Loucy (cell line): Measurements from ENCODE around the gene CCDC146.

Experiments
- H2AFZ ChIP-seq: fragments of 200-600 bp; sonication (generic); 2 replicates; pipeline ENCODE4 v1.6.0; 2016; ENCODE audit warnings: antibody characterized with exemption, mild to moderate bottlenecking, low read length, moderate library complexity
- H3F3A ChIP-seq: fragments of 200-600 bp; 2 replicates; pipeline ENCODE4 v1.6.0; 2016; ENCODE audit warnings: antibody characterized with exemption, low read depth, mild to moderate bottlenecking
- H3K27me3 ChIP-seq: fragments of 200-600 bp; sonication (generic); 2 replicates; pipeline ENCODE4 v1.6.1; 2014; ENCODE audit warnings: low read length, mild to moderate bottlenecking; ENCODE audit not compliant: insufficient read depth, poor library complexity, severe bottlenecking
- H3K36me3 ChIP-seq: fragments of 200-600 bp; sonication (generic); 2 replicates; pipeline ENCODE4 v1.6.1; 2016; ENCODE audit warnings: low read length; ENCODE audit not compliant: insufficient read depth
- H3K4me1 ChIP-seq: fragments of 200-600 bp; sonication (generic); 2 replicates; pipeline ENCODE4 v1.5.1; 2014; ENCODE audit warnings: low read length, mild to moderate bottlenecking; ENCODE audit not compliant: insufficient read depth, poor library complexity, severe bottlenecking
- H3K4me2 ChIP-seq: fragments of 200-600 bp; sonication (generic); 2 replicates; pipeline ENCODE4 v1.6.0; 2014; ENCODE audit warnings: antibody characterized with exemption, low read length, low read depth, mild to moderate bottlenecking; ENCODE audit not compliant: poor library complexity, severe bottlenecking
- H3K4me3 ChIP-seq: fragments of 200-600 bp; sonication (generic); 2 replicates; pipeline ENCODE4 v1.5.1; 2014; ENCODE audit warnings: low read length, mild to moderate bottlenecking, mixed read lengths; ENCODE audit not compliant: poor library complexity, severe bottlenecking
- H3K79me2 ChIP-seq: fragments of 200-600 bp; sonication (generic); 2 replicates; pipeline ENCODE4 v1.6.1; 2014; ENCODE audit warnings: low read length; ENCODE audit not compliant: insufficient read depth
- H3K9ac ChIP-seq: fragments of 200-600 bp; sonication (generic); 2 replicates; pipeline ENCODE4 v1.6.0; 2014; ENCODE audit warnings: mild to moderate bottlenecking, low read depth, low read length, moderate library complexity; ENCODE audit not compliant: poor library complexity, severe bottlenecking
- H3K9me2 ChIP-seq: fragments of 200-600 bp; sonication (generic); replicated peaks from 2 replicates; pipeline ENCODE4 v1.6.1; 2016; ENCODE audit warnings: low read depth, low read length, mixed read lengths
- H3K9me3 ChIP-seq: fragments of 200-600 bp; sonication (generic); 2 replicates; pipeline ENCODE4 v1.6.1; 2014; ENCODE audit warnings: mild to moderate bottlenecking, antibody characterized with exemption, low read length, low read depth; ENCODE audit not compliant: insufficient read depth
- H4K20me1 ChIP-seq: fragments of 200-600 bp; sonication (generic); 2 replicates; pipeline ENCODE4 v1.6.0; 2014; ENCODE audit warnings: antibody characterized with exemption, low read length, mild to moderate bottlenecking; ENCODE audit not compliant: insufficient read depth, poor library complexity, severe bottlenecking
- EZH2phosphoT487 ChIP-seq: fragments of 200-600 bp; IDR thresholded peaks from 2 replicates; pipeline ENCODE4 v1.6.1; 2018; ENCODE audit warnings: antibody characterized with exemption, mild to moderate bottlenecking, moderate library complexity, borderline replicate concordance
- TF ChIP-seq, protein P1 (sequence below): fragments of 200-600 bp; sonication (generic); conservative IDR thresholded peaks from 2 replicates; pipeline ENCODE4 v1.5.1; 2014; ENCODE audit warnings: mild to moderate bottlenecking, antibody characterized with exemption, low read length

Gene CCDC146

DNA sequence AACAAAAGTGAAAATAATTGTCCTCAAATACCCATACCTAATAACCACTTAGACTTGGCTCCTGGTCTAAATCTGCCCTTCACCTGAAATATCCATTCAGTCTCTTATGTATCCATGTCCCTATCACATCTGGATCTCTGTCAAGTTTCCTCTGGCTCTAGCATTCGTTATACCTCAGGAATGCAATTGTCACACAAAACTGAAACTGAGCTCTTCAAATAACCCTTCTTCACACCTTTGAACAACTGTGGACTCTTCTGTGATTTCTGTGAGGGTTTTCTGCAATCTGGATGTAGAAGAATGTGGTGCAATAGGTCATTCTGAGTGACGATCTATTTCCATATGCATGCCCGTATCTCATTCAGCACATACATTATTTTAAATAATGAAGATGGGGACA is 130.7 kb downstream of the CCDC146 start:
- H3K4me3 ChIP-seq = no peak overlapping the region
- no peak overlapping the region for H2AFZ ChIP-seq
- H3K79me2 ChIP-seq = no peaks in the 10 kb centered on the region
- H3K36me3 ChIP-seq = no peaks in the 10 kb centered on the region
- H4K20me1 ChIP-seq = no peaks in the 10 kb centered on the region
- H3K4me1 ChIP-seq = no peaks in the 10 kb centered on the region
- TF ChIP-seq, protein P1, sequence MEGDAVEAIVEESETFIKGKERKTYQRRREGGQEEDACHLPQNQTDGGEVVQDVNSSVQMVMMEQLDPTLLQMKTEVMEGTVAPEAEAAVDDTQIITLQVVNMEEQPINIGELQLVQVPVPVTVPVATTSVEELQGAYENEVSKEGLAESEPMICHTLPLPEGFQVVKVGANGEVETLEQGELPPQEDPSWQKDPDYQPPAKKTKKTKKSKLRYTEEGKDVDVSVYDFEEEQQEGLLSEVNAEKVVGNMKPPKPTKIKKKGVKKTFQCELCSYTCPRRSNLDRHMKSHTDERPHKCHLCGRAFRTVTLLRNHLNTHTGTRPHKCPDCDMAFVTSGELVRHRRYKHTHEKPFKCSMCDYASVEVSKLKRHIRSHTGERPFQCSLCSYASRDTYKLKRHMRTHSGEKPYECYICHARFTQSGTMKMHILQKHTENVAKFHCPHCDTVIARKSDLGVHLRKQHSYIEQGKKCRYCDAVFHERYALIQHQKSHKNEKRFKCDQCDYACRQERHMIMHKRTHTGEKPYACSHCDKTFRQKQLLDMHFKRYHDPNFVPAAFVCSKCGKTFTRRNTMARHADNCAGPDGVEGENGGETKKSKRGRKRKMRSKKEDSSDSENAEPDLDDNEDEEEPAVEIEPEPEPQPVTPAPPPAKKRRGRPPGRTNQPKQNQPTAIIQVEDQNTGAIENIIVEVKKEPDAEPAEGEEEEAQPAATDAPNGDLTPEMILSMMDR = no peak
- TF ChIP-seq EZH2phosphoT487 = no peak
- H3F3A ChIP-seq = no peaks in the 10 kb centered on the region
- no peaks in the 10 kb centered on the region for H3K9me2 ChIP-seq
- H3K9me3 ChIP-seq = no peaks in the 10 kb centered on the region
- H3K4me2 ChIP-seq = no peak overlapping the region
- no peak overlapping the region for H3K9ac ChIP-seq
- no peaks in the 10 kb centered on the region for H3K27me3 ChIP-seq

DNA sequence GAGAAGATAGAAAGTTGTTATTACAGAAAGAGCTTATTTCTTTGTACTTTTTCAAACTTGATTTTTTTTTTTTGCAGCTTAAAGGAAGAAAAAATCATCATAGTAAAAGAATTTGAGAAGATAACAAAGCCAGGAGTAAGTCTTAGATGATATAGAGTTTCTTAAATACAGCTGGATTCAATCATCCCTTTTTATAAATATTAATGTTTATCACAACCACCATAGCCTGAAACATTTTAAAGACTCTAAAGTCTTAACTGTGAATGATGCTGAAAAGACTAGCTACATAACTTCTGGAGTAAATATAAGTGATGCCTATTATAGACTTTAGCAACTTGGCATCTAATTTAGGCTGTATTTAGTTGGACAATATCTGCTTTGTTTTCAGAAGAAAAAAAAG is 132.0 kb downstream of the CCDC146 start:
- Histone ChIP-seq H3K9me2 (no peaks in the 10 kb centered on the region), H3K4me2 (no peak overlapping the region), H3K27me3 (no peaks in the 10 kb centered on the region), H3F3A (no peaks in the 10 kb centered on the region), H2AFZ (no peak overlapping the region), H3K36me3 (no peaks in the 10 kb centered on the region), H3K4me3 (no peak overlapping the region), H3K9ac (no peak overlapping the region), H3K79me2 (no peaks in the 10 kb centered on the region), H3K9me3 (no peaks in the 10 kb centered on the region), H3K4me1 (no peaks in the 10 kb centered on the region), H4K20me1 (no peaks in the 10 kb centered on the region)
- TF ChIP-seq EZH2phosphoT487 = no peak
- TF ChIP-seq, protein P1 = no peak

DNA sequence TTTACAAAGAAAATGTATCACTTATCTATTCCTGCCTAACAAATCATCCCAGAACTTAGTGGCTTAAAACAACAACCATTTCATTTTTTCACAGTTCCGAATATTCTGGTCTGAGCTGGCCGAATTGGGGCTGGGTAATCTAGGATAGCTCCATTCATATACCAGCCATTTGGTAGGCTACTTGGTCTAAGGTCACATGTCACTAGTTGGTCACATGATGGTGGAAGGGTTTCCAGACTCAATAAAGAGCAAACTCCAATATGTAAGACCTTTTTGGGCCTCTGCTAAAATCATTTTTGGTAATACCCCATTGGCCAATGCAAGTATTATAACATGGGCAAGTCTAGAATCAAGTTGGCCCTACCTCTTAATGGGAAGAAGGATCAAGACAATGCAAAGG is 132.5 kb downstream of the CCDC146 start:
- Histone ChIP-seq H3F3A (no peaks in the 10 kb centered on the region), H3K4me3 (no peak overlapping the region), H3K9ac (no peak overlapping the region), H2AFZ (no peak overlapping the region), H3K36me3 (no peaks in the 10 kb centered on the region), H3K4me2 (no peak overlapping the region), H3K9me3 (no peaks in the 10 kb centered on the region), H4K20me1 (no peaks in the 10 kb centered on the region), H3K27me3 (no peaks in the 10 kb centered on the region), H3K9me2 (no peaks in the 10 kb centered on the region), H3K79me2 (no peaks in the 10 kb centered on the region), H3K4me1 (no peaks in the 10 kb centered on the region)
- TF ChIP-seq, protein P1 = no peak
- no peak for TF ChIP-seq EZH2phosphoT487
